WI38 (cell line): ENCODE measurements around the gene FBXW12.

Experiments
- H3K4me3 ChIP-seq: 2 replicates; pipeline ENCODE4 v1.5.1; 2011; ENCODE audit warnings: low read depth, mild to moderate bottlenecking, control low read depth, low read length
- CTCF ChIP-seq: IDR thresholded peaks from 2 replicates; pipeline ENCODE4 v1.5.1; 2012; ENCODE audit warnings: low read depth, mild to moderate bottlenecking, control low read depth, low read length

FBXW12 gene

GRCh38 chr3:48344867-48345507 is 27.0 kb upstream of the FBXW12 start:
- TF ChIP-seq CTCF = no peak
- no peak overlapping the region for H3K4me3 ChIP-seq

- no peak for TF ChIP-seq CTCF
Measured at GRCh38 chr3:48345946-48346572, 26.0 kb upstream of the FBXW12 start.

GRCh38 chr3:48347500-48347899 is 24.5 kb upstream of the FBXW12 start:
- TF ChIP-seq CTCF = no peak
- H3K4me3 ChIP-seq = no peak overlapping the region

More at GRCh38 chr3:48345946-48346572, 26.0 kb upstream of the FBXW12 start:
- no peak overlapping the region for H3K4me3 ChIP-seq

- no peak overlapping the region for H3K4me3 ChIP-seq
- no peak for TF ChIP-seq CTCF
Measured at GRCh38 chr3:48352546-48352945, 19.5 kb upstream of the FBXW12 start.

GRCh38 chr3:48353987-48354386 is 18.0 kb upstream of the FBXW12 start:
- TF ChIP-seq CTCF = no peak
- H3K4me3 ChIP-seq = no peak overlapping the region

GRCh38 chr3:48356419-48356818 is 15.6 kb upstream of the FBXW12 start:
- no peak overlapping the region for H3K4me3 ChIP-seq
- TF ChIP-seq CTCF = no peak

- no peak overlapping the region for H3K4me3 ChIP-seq
- TF ChIP-seq CTCF = no peak
Measured at GRCh38 chr3:48361928-48362327, 10.1 kb upstream of the FBXW12 start.
